Hypothalamus (tissue), 51 donors: ENCODE data around the gene GREB1.

Source experiments
- DNase-seq, 51 donors: peaks; one replicate each; lab custom pipeline; 2025; lab: John Stamatoyannopoulos, UW

Gene GREB1

GRCh38 chr2:11534746-11535484, 1.1 kb downstream of the GREB1 start:
- no peak for DNase-seq

- no peak for DNase-seq
Measured at GRCh38 chr2:11535899-11536344, 2.1 kb downstream of the GREB1 start.

GRCh38 chr2:11537951-11538350, 4.1 kb downstream of the GREB1 start:
- DNase-seq: no peak

- peak in 1 of 51 donors; percentile 20 for DNase-seq
Measured at GRCh38 chr2:11539317-11540147, 5.7 kb downstream of the GREB1 start.

- peak in 6 of 51 donors; percentile 10 to 41 (median 16) for DNase-seq
Measured at GRCh38 chr2:11540148-11540995, 6.5 kb downstream of the GREB1 start.

- no peak for DNase-seq
Measured at GRCh38 chr2:11540996-11541692, 7.3 kb downstream of the GREB1 start.

GRCh38 chr2:11541693-11542274, 7.9 kb downstream of the GREB1 start:
- DNase-seq: no peak

GRCh38 chr2:11542275-11542819, 8.5 kb downstream of the GREB1 start:
- DNase-seq: no peak

GRCh38 chr2:11543337-11544216, 9.7 kb downstream of the GREB1 start:
- DNase-seq: no peak

- no peak for DNase-seq
Measured at GRCh38 chr2:11546072-11546471, 12.2 kb downstream of the GREB1 start.

- DNase-seq: no peak
Measured at GRCh38 chr2:11547912-11548497, 14.2 kb downstream of the GREB1 start.

- no peak for DNase-seq
Measured at GRCh38 chr2:11550302-11550701, 16.5 kb downstream of the GREB1 start.

GRCh38 chr2:11550901-11551568, 17.2 kb downstream of the GREB1 start:
- no peak for DNase-seq

GRCh38 chr2:11551569-11552259, 17.9 kb downstream of the GREB1 start:
- DNase-seq: no peak

- DNase-seq: no peak
Measured at GRCh38 chr2:11552260-11552638, 18.4 kb downstream of the GREB1 start.

- DNase-seq: no peak
Measured at GRCh38 chr2:11553661-11554398, 20.0 kb downstream of the GREB1 start.

GRCh38 chr2:11554399-11554716, 20.5 kb downstream of the GREB1 start:
- no peak for DNase-seq
